B cell (primary cell): Measurements from ENCODE around the gene POLL. TPM values are rescaled to one million over a fixed set of nuclear protein-coding genes. Genes with fewer than 3 reads are reported as not detected.

Source experiments
- ATAC-seq: fragments of 200-7000 bp; cut with Tn5 transposase; one replicate; pipeline ENCODE4 v1.10.0; 2021; ENCODE audit warnings: low read depth, mild to moderate bottlenecking, moderate number of reproducible peaks, moderate library complexity
- CTCF ChIA-PET: fragments of 350-600 bp; sonication (Branson Sonifier 250); formaldehyde crosslinking; loops from one replicate; lab custom pipeline; 2021; ENCODE audit warnings: antibody characterized with exemption, inconsistent platforms; lab: Charles Lee
- POLR2A ChIA-PET: fragments of 350-600 bp; sonication (Branson Sonifier 250); formaldehyde crosslinking; loops from one replicate; lab custom pipeline; 2021; ENCODE audit warnings: antibody characterized with exemption; lab: Charles Lee
- DNase-seq: peaks from one replicate; pipeline ENCODE4 v3.0.0; 2013
- H2AFZ ChIP-seq: 2 replicates; pipeline ENCODE4 v1.6.1; 2012; ENCODE audit warnings: mild to moderate bottlenecking, low read depth, low read length; ENCODE audit not compliant: insufficient read depth, poor library complexity, severe bottlenecking
- H3K27ac ChIP-seq, 2 donors: 1 replicate in 1 of 2; 2 replicates in 1 of 2; pipeline ENCODE4 v1.5.1; 2012 to 2013; ENCODE audit warnings: low read length in 2 of 2, mild to moderate bottlenecking in 2 of 2, moderate library complexity in 1 of 2
- H3K27me3 ChIP-seq, 4 experiments: fragments of 200-600 bp in 1 of 4; sonication (generic) in 1 of 4; replicated peaks in 1 of 4; 1 replicate in 2 of 4; 2 replicates in 2 of 4; pipeline versions ENCODE4 v1.6.1 to v1.7.0; 2013 to 2016; ENCODE audit warnings: low read length in 3 of 4, mild to moderate bottlenecking in 2 of 4, mixed read lengths in 1 of 4, moderate library complexity in 1 of 4; ENCODE audit not compliant: insufficient read depth in 4 of 4, control insufficient read depth in 3 of 4; ENCODE audit errors: control extremely low read depth in 1 of 4
- H3K36me3 ChIP-seq, 2 experiments: replicated peaks in 1 of 2; 1 replicate in 1 of 2; 2 replicates in 1 of 2; pipeline versions ENCODE4 v1.6.1 to v1.7.1; 2013; ENCODE audit warnings: low read length in 1 of 2; ENCODE audit not compliant: insufficient read depth in 2 of 2, control insufficient read depth in 1 of 2; ENCODE audit errors: control extremely low read depth in 1 of 2, extremely low read depth in 1 of 2
- H3K4me1 ChIP-seq, 2 donors: fragments of 200-600 bp in 1 of 2; sonication (generic) in 1 of 2; 1 replicate in 1 of 2; 2 replicates in 1 of 2; pipeline versions ENCODE4 v1.5.1 to v1.6.1; 2013 to 2017; ENCODE audit warnings: low read length in 2 of 2; ENCODE audit not compliant: control insufficient read depth in 2 of 2, insufficient read depth in 2 of 2
- H3K4me2 ChIP-seq: replicated peaks from 2 replicates; pipeline ENCODE3; 2012; ENCODE audit warnings: mild to moderate bottlenecking, low read depth, low read length; ENCODE audit not compliant: poor library complexity, severe bottlenecking
- H3K4me3 ChIP-seq, 5 experiments: fragments of 200-600 bp in 1 of 5; sonication (generic) in 1 of 5; 1 replicate in 3 of 5; 2 replicates in 2 of 5; pipeline versions ENCODE4 v1.5.1 to v1.7.0; 2011 to 2016; ENCODE audit warnings: low read length in 4 of 5, mild to moderate bottlenecking in 4 of 5, low read depth in 2 of 5, control low read depth in 1 of 5, moderate library complexity in 1 of 5; ENCODE audit not compliant: insufficient read depth in 1 of 5; ENCODE audit errors: control extremely low read depth in 1 of 5, extremely low read depth in 1 of 5
- H3K79me2 ChIP-seq: fragments of 200-600 bp; sonication (generic); one replicate; pipeline ENCODE4 v1.6.0; 2016; ENCODE audit warnings: low read length; ENCODE audit not compliant: control insufficient read depth, insufficient read depth
- H3K9ac ChIP-seq: fragments of 200-600 bp; sonication (generic); 2 replicates; pipeline ENCODE4 v1.6.1; 2017; ENCODE audit warnings: mild to moderate bottlenecking, low read length, moderate library complexity
- H3K9me3 ChIP-seq, 3 donors: one replicate each; pipeline versions ENCODE4 v1.6.1 to v1.7.1; 2013; ENCODE audit warnings: low read length in 2 of 3; ENCODE audit not compliant: control insufficient read depth in 2 of 3, insufficient read depth in 1 of 3; ENCODE audit errors: control extremely low read depth in 1 of 3
- H4K20me1 ChIP-seq: 2 replicates; pipeline ENCODE4 v1.6.0; 2012; ENCODE audit warnings: mild to moderate bottlenecking, low read length; ENCODE audit not compliant: insufficient read depth, control insufficient read depth, poor library complexity, severe bottlenecking
- H3K27ac Mint-ChIP-seq: one replicate; pipeline ENCODE4 v1.8.0; 2021; ENCODE audit warnings: mixed read lengths
- H3K27me3 Mint-ChIP-seq: one replicate; pipeline ENCODE4 v1.8.0; 2021; ENCODE audit warnings: mixed read lengths
- H3K4me1 Mint-ChIP-seq: one replicate; pipeline ENCODE4 v1.8.0; 2021; ENCODE audit warnings: mixed read lengths
- H3K4me3 Mint-ChIP-seq: one replicate; pipeline ENCODE4 v1.8.0; 2021; ENCODE audit warnings: mixed read lengths
- H3K9me3 Mint-ChIP-seq: one replicate; pipeline ENCODE4 v1.8.0; 2022; ENCODE audit warnings: mixed read lengths; ENCODE audit not compliant: insufficient read depth
- EZH2 ChIP-seq: IDR thresholded peaks from 2 replicates; pipeline ENCODE4 v1.6.1; 2012; ENCODE audit warnings: borderline replicate concordance, low read depth, mild to moderate bottlenecking, moderate library complexity, low read length; ENCODE audit not compliant: insufficient read depth, poor library complexity, severe bottlenecking
- WGBS: methylation state at CpG from one replicate; pipeline ENCODE4 v1.1.5; 2013; ENCODE audit warnings: missing lambda C conversion rate; ENCODE audit not compliant: insufficient coverage; 5-methylcytosine and 5-hydroxymethylcytosine counted together
- intact Hi-C: fragments of 100-400 bp; cut with micrococcal nuclease; formaldehyde crosslinking; loops from one replicate; pipeline ENCODE4 v1.10.0; 2022
- polyA plus RNA-seq: library from polyadenylated mRNA; depleted of rRNA; stranded (reverse); fragments of >200 nt; gene quantifications from 2 replicates; pipeline ENCODE4 v1.2.3, GENCODE V29; 2012
- total RNA-seq, 2 donors: library from RNA; stranded (reverse); fragments of 120-200 nt in 1 of 2; gene quantifications; 1 replicate in 1 of 2; 2 replicates in 1 of 2; pipeline versions ENCODE4 v1.2.3 to v1.2.4, GENCODE V29; 2013 to 2022
- TF ChIP-seq, protein P1 (sequence below): fragments of 200-600 bp; IDR thresholded peaks from one replicate; pipeline ENCODE4 v1.8.0; 2022; ENCODE audit warnings: antibody characterized with exemption, mild to moderate bottlenecking

The POLL gene
- total and polyA plus RNA-seq, 2 donors (not counting 1 experiment from before 2014, with no cell fraction given): 46.0 to 46.7 TPM

DNA sequence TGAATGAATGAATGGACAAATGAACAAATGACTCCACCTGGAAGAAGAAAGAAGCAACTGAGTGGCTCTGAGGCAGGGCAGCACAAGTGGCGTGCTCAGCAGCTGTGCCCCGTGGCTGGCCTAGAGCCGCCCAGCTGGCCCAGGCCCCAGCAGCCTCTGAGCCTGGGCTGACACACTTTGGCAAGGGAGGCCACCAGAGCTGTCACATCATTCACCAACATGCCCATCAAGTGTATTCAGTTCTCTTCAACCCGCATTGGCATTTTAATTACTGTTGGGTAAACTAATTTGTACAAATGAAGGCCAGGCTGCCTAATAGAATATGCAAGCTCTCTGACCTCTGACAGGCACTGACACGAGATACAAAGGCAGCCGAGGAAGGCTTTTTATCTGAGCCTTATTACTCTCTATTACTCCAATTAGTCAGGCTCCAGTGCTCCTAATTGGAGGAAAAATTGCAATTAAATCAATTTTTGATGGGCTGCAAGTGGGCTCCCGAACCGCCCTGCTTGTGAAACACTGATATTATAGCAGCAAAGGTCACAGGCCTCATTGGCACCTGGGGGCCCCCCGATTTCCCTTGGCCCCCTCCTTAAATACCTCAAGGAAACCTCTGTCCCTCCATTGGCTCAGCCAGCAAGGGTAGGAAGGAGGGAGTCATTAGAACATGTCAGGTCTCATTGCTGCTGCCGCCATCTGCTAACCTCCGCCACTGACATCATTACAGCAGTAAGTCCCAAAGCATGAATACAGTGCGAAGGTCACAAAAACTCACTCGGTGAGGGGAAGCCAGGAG lies 42.0 kb upstream of the POLL start:
- peaks cover 45% of the 10 kb centered on the region for H3K79me2 ChIP-seq
- H3K27ac Mint-ChIP-seq: no peak overlapping the region
- H3K27ac ChIP-seq: no peak overlapping the region
- no peak overlapping the region for H3K4me3 ChIP-seq
- intact Hi-C loops: no loop called here
- no peak for TF ChIP-seq EZH2
- TF ChIP-seq, protein P1, sequence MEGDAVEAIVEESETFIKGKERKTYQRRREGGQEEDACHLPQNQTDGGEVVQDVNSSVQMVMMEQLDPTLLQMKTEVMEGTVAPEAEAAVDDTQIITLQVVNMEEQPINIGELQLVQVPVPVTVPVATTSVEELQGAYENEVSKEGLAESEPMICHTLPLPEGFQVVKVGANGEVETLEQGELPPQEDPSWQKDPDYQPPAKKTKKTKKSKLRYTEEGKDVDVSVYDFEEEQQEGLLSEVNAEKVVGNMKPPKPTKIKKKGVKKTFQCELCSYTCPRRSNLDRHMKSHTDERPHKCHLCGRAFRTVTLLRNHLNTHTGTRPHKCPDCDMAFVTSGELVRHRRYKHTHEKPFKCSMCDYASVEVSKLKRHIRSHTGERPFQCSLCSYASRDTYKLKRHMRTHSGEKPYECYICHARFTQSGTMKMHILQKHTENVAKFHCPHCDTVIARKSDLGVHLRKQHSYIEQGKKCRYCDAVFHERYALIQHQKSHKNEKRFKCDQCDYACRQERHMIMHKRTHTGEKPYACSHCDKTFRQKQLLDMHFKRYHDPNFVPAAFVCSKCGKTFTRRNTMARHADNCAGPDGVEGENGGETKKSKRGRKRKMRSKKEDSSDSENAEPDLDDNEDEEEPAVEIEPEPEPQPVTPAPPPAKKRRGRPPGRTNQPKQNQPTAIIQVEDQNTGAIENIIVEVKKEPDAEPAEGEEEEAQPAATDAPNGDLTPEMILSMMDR: no peak
- H3K36me3 ChIP-seq: peaks cover 0 to 49% of the 10 kb centered on the region in 2 experiments
- no peaks in the 10 kb centered on the region for H3K4me1 ChIP-seq
- H3K9ac ChIP-seq: no peak overlapping the region
- peaks cover 7% of the 10 kb centered on the region for H3K4me1 Mint-ChIP-seq
- no peak overlapping the region for H2AFZ ChIP-seq
- no peaks in the 10 kb centered on the region for H3K9me3 ChIP-seq
- no peak overlapping the region for H3K4me3 Mint-ChIP-seq
- DNase-seq (no peak), ATAC-seq (no peak)
- CTCF ChIA-PET: no interaction called here
- WGBS: 98% methylated on average over 6 of the region's 13 CpGs
- H3K9me3 Mint-ChIP-seq: no peaks in the 10 kb centered on the region
- peaks cover 78% of the 10 kb centered on the region for H4K20me1 ChIP-seq
- no peaks in the 10 kb centered on the region for H3K27me3 ChIP-seq
- H3K4me2 ChIP-seq: no peak overlapping the region
- H3K27me3 Mint-ChIP-seq: no peaks in the 10 kb centered on the region
- POLR2A ChIA-PET: no interaction called here

DNA sequence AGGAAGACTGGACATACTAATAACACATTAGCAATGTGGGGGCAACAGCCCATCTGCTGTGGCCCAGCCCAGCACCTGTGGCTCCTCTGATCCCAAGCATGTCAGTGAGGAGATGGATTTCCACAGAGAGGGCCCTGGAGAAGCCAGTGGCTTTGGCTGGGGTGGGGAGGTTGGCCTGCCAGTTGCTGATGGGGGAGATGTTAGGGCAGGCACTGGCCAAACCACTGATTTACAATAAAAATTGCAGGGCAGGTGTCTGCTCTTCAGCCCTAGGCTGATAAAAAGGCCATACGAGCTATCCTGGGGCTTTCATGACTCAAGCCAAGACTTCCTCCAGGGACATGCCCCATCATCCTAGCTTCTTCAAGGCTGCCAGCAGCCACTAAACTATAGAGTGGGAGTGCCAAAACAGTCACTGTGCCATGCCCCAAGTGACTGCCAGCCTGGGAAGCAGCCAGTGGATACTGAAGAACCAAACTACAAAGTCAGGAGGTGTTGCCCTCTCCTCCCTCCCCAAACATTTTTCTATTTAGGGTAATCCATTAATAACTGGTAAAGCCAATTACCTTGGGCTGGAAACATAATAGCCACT lies 37.9 kb upstream of the POLL start:
- Histone ChIP-seq H3K27ac (no peak overlapping the region), H3K4me2 (no peak overlapping the region), H3K9ac (no peak overlapping the region), H4K20me1 (peaks cover 59% of the 10 kb centered on the region), H3K79me2 (peaks cover 25% of the 10 kb centered on the region), H3K4me1 (no peaks in the 10 kb centered on the region), H3K4me3 (no peak overlapping the region), H3K9me3 (no peaks in the 10 kb centered on the region), H3K27me3 (no peaks in the 10 kb centered on the region), H3K36me3 (peaks cover 2 to 63% of the 10 kb centered on the region in 2 experiments), H2AFZ (no peak overlapping the region)
- no peak for DNase-seq
- Mint-ChIP-seq H3K27me3 (no peaks in the 10 kb centered on the region), H3K9me3 (no peaks in the 10 kb centered on the region), H3K4me1 (peaks cover 13% of the 10 kb centered on the region), H3K4me3 (no peak overlapping the region), H3K27ac (no peak overlapping the region)
- ChIA-PET CTCF (no interaction called here), POLR2A (no interaction called here)
- intact Hi-C loops: no loop called here
- WGBS: 75% methylated on average over 1 of the region's 1 CpG
- TF ChIP-seq EZH2: no peak
- TF ChIP-seq, protein P1: no peak
- no peak for ATAC-seq
